Activated CD4-positive, alpha-beta memory T cell treated with anti-CD3 and anti-CD28 coated beads for 36 hours (primary cell): ENCODE data around the gene LSAMP. TPM values are rescaled to one million over a fixed set of nuclear protein-coding genes. Genes with fewer than 3 reads are reported as not detected.

Experiments
- CTCF ChIA-PET: fragments of 350-600 bp; sonication (Branson Sonifier 250); formaldehyde crosslinking; loops from one replicate; lab custom pipeline; 2021; ENCODE audit warnings: antibody characterized with exemption, inconsistent platforms; lab: Charles Lee
- POLR2A ChIA-PET: fragments of 350-600 bp; sonication (Branson Sonifier 250); formaldehyde crosslinking; loops from one replicate; lab custom pipeline; 2021; ENCODE audit warnings: antibody characterized with exemption; lab: Charles Lee
- DNase-seq: peaks from one replicate; pipeline ENCODE4 v3.0.0-alpha.2; 2020
- H3K27ac Mint-ChIP-seq: one replicate; pipeline ENCODE4 v1.8.0; 2021; ENCODE audit warnings: mixed read lengths
- H3K27me3 Mint-ChIP-seq: one replicate; pipeline ENCODE4 v1.8.0; 2021; ENCODE audit warnings: mixed read lengths
- H3K36me3 Mint-ChIP-seq: one replicate; pipeline ENCODE4 v1.8.0; 2021; ENCODE audit warnings: mixed read lengths
- H3K4me1 Mint-ChIP-seq: one replicate; pipeline ENCODE4 v1.8.0; 2021; ENCODE audit warnings: low read depth, mixed read lengths
- H3K4me3 Mint-ChIP-seq: one replicate; pipeline ENCODE4 v1.8.0; 2021; ENCODE audit warnings: mild to moderate bottlenecking, mixed read lengths
- H3K9me3 Mint-ChIP-seq: one replicate; pipeline ENCODE4 v1.8.0; 2021; ENCODE audit warnings: mixed read lengths
- intact Hi-C: fragments of 100-400 bp; cut with micrococcal nuclease; formaldehyde crosslinking; loops from one replicate; pipeline ENCODE4 v1.15.1; 2023
- total RNA-seq, 2 experiments: library from RNA; stranded (reverse); gene quantifications; one replicate each; pipeline ENCODE4 v1.2.3, GENCODE V29; 2021

LSAMP gene
- total RNA-seq, 2 experiments from 2014 or later = not detected

GRCh38 chr3:116388867-116389385, 56.4 kb downstream of the LSAMP start:
- POLR2A ChIA-PET = no interaction called here
- CTCF ChIA-PET = no interaction called here
- intact Hi-C loops = no loop called here

DNA sequence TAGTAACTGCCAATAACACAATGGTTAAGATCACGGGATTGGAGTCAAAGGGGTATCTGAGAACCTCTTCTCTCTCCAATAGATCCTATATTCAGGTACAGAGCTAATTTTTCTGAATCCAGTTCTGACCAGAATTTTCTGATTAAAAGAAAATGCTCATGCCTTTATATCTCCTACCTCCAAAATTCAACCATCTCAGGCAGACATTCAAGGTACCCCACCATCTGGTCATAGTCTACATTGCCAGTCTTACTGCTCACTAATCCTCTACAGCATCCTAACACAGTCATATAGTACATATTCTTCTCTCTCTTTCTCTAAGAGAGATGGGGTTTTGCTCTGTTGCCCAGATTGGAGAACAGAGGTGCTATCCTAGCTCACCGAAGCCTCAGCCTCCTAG, 59.1 kb downstream of the LSAMP start:
- DNase-seq = no peak
- H3K36me3 Mint-ChIP-seq = no peaks in the 10 kb centered on the region
- no peaks in the 10 kb centered on the region for H3K4me1 Mint-ChIP-seq
- H3K27ac Mint-ChIP-seq = no peak overlapping the region
- ChIA-PET CTCF (no interaction called here), POLR2A (no interaction called here)
- intact Hi-C loops = no loop called here
- H3K9me3 Mint-ChIP-seq = peaks cover 14% of the 10 kb centered on the region
- no peaks in the 10 kb centered on the region for H3K27me3 Mint-ChIP-seq
- H3K4me3 Mint-ChIP-seq = no peak overlapping the region

More at GRCh38 chr3:116388867-116389385, 56.4 kb downstream of the LSAMP start:
- no peaks in the 10 kb centered on the region for H3K36me3 Mint-ChIP-seq
- no peaks in the 10 kb centered on the region for H3K27me3 Mint-ChIP-seq
- no peaks in the 10 kb centered on the region for H3K4me1 Mint-ChIP-seq
- no peak overlapping the region for H3K4me3 Mint-ChIP-seq
- no peak for DNase-seq
- peaks cover 5% of the 10 kb centered on the region for H3K9me3 Mint-ChIP-seq
- H3K27ac Mint-ChIP-seq = no peak overlapping the region

GRCh38 chr3:116384717-116385116, 60.6 kb downstream of the LSAMP start:
- H3K27me3 Mint-ChIP-seq = no peaks in the 10 kb centered on the region
- no peak overlapping the region for H3K4me3 Mint-ChIP-seq
- H3K27ac Mint-ChIP-seq = no peak overlapping the region
- no peaks in the 10 kb centered on the region for H3K4me1 Mint-ChIP-seq
- no peak for DNase-seq
- POLR2A ChIA-PET = no interaction called here
- no peaks in the 10 kb centered on the region for H3K36me3 Mint-ChIP-seq
- peaks cover 14% of the 10 kb centered on the region for H3K9me3 Mint-ChIP-seq
- intact Hi-C loops = no loop called here
- CTCF ChIA-PET = no interaction called here

- DNase-seq = no peak
- H3K27ac Mint-ChIP-seq = no peak overlapping the region
- H3K4me3 Mint-ChIP-seq = no peak overlapping the region
- H3K9me3 Mint-ChIP-seq = peaks cover 4% of the 10 kb centered on the region
- CTCF ChIA-PET = no interaction called here
- intact Hi-C loops = no loop called here
- H3K27me3 Mint-ChIP-seq = no peaks in the 10 kb centered on the region
- POLR2A ChIA-PET = no interaction called here
- no peaks in the 10 kb centered on the region for H3K4me1 Mint-ChIP-seq
- H3K36me3 Mint-ChIP-seq = no peaks in the 10 kb centered on the region
Measured at GRCh38 chr3:116378077-116378476, 67.2 kb downstream of the LSAMP start.

DNA sequence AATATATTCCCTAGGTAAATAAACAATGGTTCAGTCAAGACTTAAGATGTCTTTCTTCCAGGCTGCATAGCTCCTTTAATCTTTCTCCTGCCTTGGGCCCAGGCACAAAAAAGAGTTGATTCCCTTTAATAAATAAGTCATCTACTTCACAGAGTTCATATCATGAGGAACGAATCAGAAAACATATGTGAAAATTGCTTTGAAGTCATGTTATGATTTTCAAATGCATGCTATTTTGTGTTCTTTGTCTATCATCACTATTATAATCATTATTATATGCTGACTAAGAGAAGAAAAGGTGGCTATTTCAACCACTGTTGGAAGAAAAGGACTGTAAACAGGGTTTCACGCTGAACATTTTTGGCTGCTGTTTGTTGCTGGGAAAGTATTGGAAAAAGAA, 70.4 kb downstream of the LSAMP start:
- H3K9me3 Mint-ChIP-seq = no peaks in the 10 kb centered on the region
- no peaks in the 10 kb centered on the region for H3K27me3 Mint-ChIP-seq
- no peak overlapping the region for H3K4me3 Mint-ChIP-seq
- no peak overlapping the region for H3K27ac Mint-ChIP-seq
- no peaks in the 10 kb centered on the region for H3K4me1 Mint-ChIP-seq
- no peak for DNase-seq
- ChIA-PET CTCF (no interaction called here), POLR2A (no interaction called here)
- H3K36me3 Mint-ChIP-seq = no peaks in the 10 kb centered on the region
- intact Hi-C loops = no loop called here

- CTCF ChIA-PET = interaction anchor here (0.8 kb wide), 1 partner anchor 642 kb away, joined by 3 read pairs; no protein-coding TSS in a partner anchor
- no peak overlapping the region for H3K4me3 Mint-ChIP-seq
- POLR2A ChIA-PET = no interaction called here
- no peak for DNase-seq
- H3K4me1 Mint-ChIP-seq = no peaks in the 10 kb centered on the region
- no peak overlapping the region for H3K27ac Mint-ChIP-seq
- peaks cover 4% of the 10 kb centered on the region for H3K9me3 Mint-ChIP-seq
- H3K27me3 Mint-ChIP-seq = no peaks in the 10 kb centered on the region
- H3K36me3 Mint-ChIP-seq = no peaks in the 10 kb centered on the region
- intact Hi-C loops = no loop called here
Measured at GRCh38 chr3:116367761-116368395, 77.4 kb downstream of the LSAMP start.

DNA sequence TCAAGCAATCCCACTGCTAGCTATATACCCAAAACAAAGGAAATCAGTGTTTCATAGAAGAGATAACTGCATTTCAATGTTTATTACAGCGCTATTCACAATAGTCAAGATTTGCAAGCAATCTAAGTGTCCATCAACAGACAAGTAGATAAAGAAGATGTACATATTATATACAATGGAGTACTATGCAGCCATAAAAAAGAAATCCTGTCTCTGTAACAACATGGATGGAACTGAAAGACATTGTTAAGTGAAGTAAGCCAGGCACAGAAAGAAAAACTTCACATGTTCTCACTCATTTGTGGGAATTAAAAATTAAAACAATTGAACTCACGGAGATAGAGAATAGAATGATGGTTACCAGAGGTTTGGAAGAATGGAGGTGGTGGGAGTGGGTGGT, 89.2 kb downstream of the LSAMP start:
- peaks cover 6% of the 10 kb centered on the region for H3K9me3 Mint-ChIP-seq
- H3K4me3 Mint-ChIP-seq = no peak overlapping the region
- POLR2A ChIA-PET = no interaction called here
- H3K36me3 Mint-ChIP-seq = no peaks in the 10 kb centered on the region
- no peak for DNase-seq
- no peak overlapping the region for H3K27ac Mint-ChIP-seq
- CTCF ChIA-PET = no interaction called here
- intact Hi-C loops = no loop called here
- no peaks in the 10 kb centered on the region for H3K27me3 Mint-ChIP-seq
- H3K4me1 Mint-ChIP-seq = no peaks in the 10 kb centered on the region

- H3K4me3 Mint-ChIP-seq = no peak overlapping the region
- CTCF ChIA-PET = no interaction called here
- peaks cover 6% of the 10 kb centered on the region for H3K9me3 Mint-ChIP-seq
- POLR2A ChIA-PET = no interaction called here
- H3K36me3 Mint-ChIP-seq = no peaks in the 10 kb centered on the region
- DNase-seq = no peak
- no peaks in the 10 kb centered on the region for H3K27me3 Mint-ChIP-seq
- H3K4me1 Mint-ChIP-seq = no peaks in the 10 kb centered on the region
- intact Hi-C loops = no loop called here
- no peak overlapping the region for H3K27ac Mint-ChIP-seq
Measured at GRCh38 chr3:116354382-116354781, 90.9 kb downstream of the LSAMP start.

- H3K9me3 Mint-ChIP-seq = peaks cover 6% of the 10 kb centered on the region
- CTCF ChIA-PET = no interaction called here
- H3K27me3 Mint-ChIP-seq = no peaks in the 10 kb centered on the region
- intact Hi-C loops = no loop called here
- no peaks in the 10 kb centered on the region for H3K36me3 Mint-ChIP-seq
- H3K27ac Mint-ChIP-seq = no peak overlapping the region
- no peak for DNase-seq
- no peaks in the 10 kb centered on the region for H3K4me1 Mint-ChIP-seq
- no peak overlapping the region for H3K4me3 Mint-ChIP-seq
- POLR2A ChIA-PET = no interaction called here
Measured at GRCh38 chr3:116350119-116350733, 95.1 kb downstream of the LSAMP start.

- Mint-ChIP-seq H3K9me3 (peaks cover 6% of the 10 kb centered on the region), H3K27ac (no peak overlapping the region), H3K27me3 (no peaks in the 10 kb centered on the region), H3K4me3 (no peak overlapping the region), H3K36me3 (no peaks in the 10 kb centered on the region), H3K4me1 (no peaks in the 10 kb centered on the region)
- intact Hi-C loops = no loop called here
- ChIA-PET POLR2A (no interaction called here), CTCF (no interaction called here)
- DNase-seq = no peak
Measured at GRCh38 chr3:116348216-116348615, 97.1 kb downstream of the LSAMP start.

- peaks cover 3% of the 10 kb centered on the region for H3K9me3 Mint-ChIP-seq
- no peaks in the 10 kb centered on the region for H3K36me3 Mint-ChIP-seq
- no peak overlapping the region for H3K27ac Mint-ChIP-seq
- intact Hi-C loops = no loop called here
- no peak for DNase-seq
- POLR2A ChIA-PET = no interaction called here
- H3K4me3 Mint-ChIP-seq = no peak overlapping the region
- CTCF ChIA-PET = no interaction called here
- H3K4me1 Mint-ChIP-seq = no peaks in the 10 kb centered on the region
- H3K27me3 Mint-ChIP-seq = no peaks in the 10 kb centered on the region
Measured at GRCh38 chr3:116342499-116342898, 102.8 kb downstream of the LSAMP start.

- ChIA-PET CTCF (no interaction called here), POLR2A (no interaction called here)
- intact Hi-C loops = no loop called here
- no peak overlapping the region for H3K27ac Mint-ChIP-seq
- no peak overlapping the region for H3K4me3 Mint-ChIP-seq
- H3K4me1 Mint-ChIP-seq = no peaks in the 10 kb centered on the region
- H3K9me3 Mint-ChIP-seq = no peaks in the 10 kb centered on the region
- H3K27me3 Mint-ChIP-seq = no peaks in the 10 kb centered on the region
- no peak for DNase-seq
- no peaks in the 10 kb centered on the region for H3K36me3 Mint-ChIP-seq
Measured at GRCh38 chr3:116341899-116342298, 103.4 kb downstream of the LSAMP start.

GRCh38 chr3:116341381-116341780, 103.9 kb downstream of the LSAMP start:
- Mint-ChIP-seq H3K27ac (no peak overlapping the region), H3K9me3 (no peaks in the 10 kb centered on the region), H3K4me1 (no peaks in the 10 kb centered on the region), H3K36me3 (no peaks in the 10 kb centered on the region), H3K27me3 (no peaks in the 10 kb centered on the region), H3K4me3 (no peak overlapping the region)
- intact Hi-C loops = no loop called here
- CTCF ChIA-PET = no interaction called here
- POLR2A ChIA-PET = no interaction called here
- DNase-seq = no peak
